ENCODE results near the gene LGALS1.

- TF ChIP-seq POLR2A (IDR thresholded peaks at IDR 0.05), result no peak
- no peak for TF ChIP-seq CTCF (IDR thresholded peaks at IDR 0.05)
Observed at GRCh38 chr22:37713761-37714160, 38.3 kb downstream of the LGALS1 start.

All from adrenal gland (tissue), 5 donors.